K562 (cell line): ENCODE results near the gene SMAD5. TPM values are rescaled to one million over a fixed set of nuclear protein-coding genes. Genes with fewer than 3 reads are reported as not detected.

Source experiments
- ATAC-seq: fragments of 200-7000 bp; cut with Tn5 transposase; 3 replicates; pipeline ENCODE4 v1.9.1; 2020; ENCODE audit warnings: moderate library complexity
- BruUV-seq: library from RNA; stranded (reverse); fragments of 400-500 nt; replicated peaks from 2 replicates; lab custom pipeline; 2021; lab: Mats Ljungman, UMichigan
- CTCF ChIA-PET: fragments of 300-600 bp; formaldehyde crosslinking; extraction: SDS; loops from one replicate; lab custom pipeline; 2021; ENCODE audit warnings: low intra/inter-chr PET ratio; lab: Yijun Ruan, JAX
- POLR2A ChIA-PET: fragments of 300-600, 350-650 bp; sonication (Branson Sonifier 250); formaldehyde crosslinking; extraction: SDS; loops from one replicate; lab custom pipeline; 2021; ENCODE audit warnings: antibody characterized with exemption, inconsistent platforms; lab: Yijun Ruan, JAX
- DNase-seq, 4 experiments: peaks; one replicate each; pipeline versions ENCODE4 v3.0.0 to v3.0.0-alpha.2; 2011 to 2018; ENCODE audit warnings: low spot score in 3 of 4, mixed read lengths in 3 of 4; ENCODE audit errors: extremely low read depth in 1 of 4
- FAIRE-seq: peaks from 2 replicates; lab custom pipeline; 2011; peaks lifted over from hg19 to GRCh38; lab: Jason Lieb, UNC
- H2AFZ ChIP-seq: 2 replicates; pipeline ENCODE4 v1.6.0; 2011; ENCODE audit warnings: low read depth, low read length, control low read depth, inconsistent platforms
- H3K27ac ChIP-seq: fragments of 200-600 bp; 3 replicates; pipeline ENCODE4 v1.8.0; 2011; ENCODE audit warnings: low read depth, mild to moderate bottlenecking, control low read depth, inconsistent platforms, low read length, moderate library complexity, mixed read lengths; ENCODE audit errors: extremely low read depth
- H3K27me3 ChIP-seq, 2 experiments: fragments of 300-600 bp in 1 of 2; 2 replicates in 1 of 2; 3 replicates in 1 of 2; pipeline versions ENCODE4 v1.6.0 to v1.8.0; 2011; ENCODE audit warnings: inconsistent platforms in 2 of 2, low read length in 2 of 2, mild to moderate bottlenecking in 1 of 2, mixed read lengths in 1 of 2, moderate library complexity in 1 of 2; ENCODE audit not compliant: control insufficient read depth in 2 of 2, insufficient read depth in 2 of 2
- H3K36me3 ChIP-seq: fragments of 300-600 bp; 3 replicates; pipeline ENCODE4 v1.8.0; 2011; ENCODE audit warnings: mild to moderate bottlenecking, low read length, inconsistent platforms; ENCODE audit not compliant: control insufficient read depth, insufficient read depth
- H3K4me1 ChIP-seq, 2 experiments: fragments of 200-600 bp in 1 of 2; replicated peaks in 1 of 2; 2 replicates in 1 of 2; 3 replicates in 1 of 2; pipeline versions ENCODE4 v1.5.1 to v1.8.0; 2011; ENCODE audit warnings: inconsistent platforms in 2 of 2, low read length in 2 of 2, mild to moderate bottlenecking in 1 of 2, mixed read lengths in 1 of 2, moderate library complexity in 1 of 2; ENCODE audit not compliant: control insufficient read depth in 2 of 2, insufficient read depth in 2 of 2
- H3K4me2 ChIP-seq: 2 replicates; pipeline ENCODE4 v1.6.1; 2011; ENCODE audit warnings: low read length, control low read depth, inconsistent platforms, mixed read lengths; ENCODE audit not compliant: insufficient read depth
- H3K4me3 ChIP-seq: fragments of 200-600 bp; sonication (generic), shearing (Covaris generic); 2 replicates; pipeline ENCODE4 v1.5.1; 2016; ENCODE audit warnings: control low read depth, inconsistent platforms
- H3K79me2 ChIP-seq: fragments of 200-600 bp; 3 replicates; pipeline ENCODE4 v1.8.0; 2011; ENCODE audit warnings: low read length, inconsistent platforms; ENCODE audit not compliant: control insufficient read depth, insufficient read depth
- H3K9ac ChIP-seq, 2 experiments: 2 replicates each; pipeline versions ENCODE4 v1.6.0 to v1.6.1; 2011; ENCODE audit warnings: low read depth in 2 of 2, low read length in 2 of 2, control low read depth in 1 of 2, inconsistent platforms in 1 of 2, mild to moderate bottlenecking in 1 of 2, mixed read lengths in 1 of 2; ENCODE audit not compliant: insufficient read depth in 1 of 2
- H3K9me1 ChIP-seq: one replicate; pipeline ENCODE4 v1.6.0; 2011; ENCODE audit warnings: inconsistent platforms, mild to moderate bottlenecking, low read length, moderate library complexity; ENCODE audit not compliant: control insufficient read depth, insufficient read depth
- H3K9me3 ChIP-seq: replicated peaks from 2 replicates; pipeline ENCODE4 v1.5.1; 2011; ENCODE audit warnings: low read depth, low read length, inconsistent platforms; ENCODE audit not compliant: control insufficient read depth, insufficient read depth
- H4K20me1 ChIP-seq: replicated peaks from 2 replicates; pipeline ENCODE4 v1.6.1; 2011; ENCODE audit warnings: low read length, inconsistent platforms, mixed read lengths; ENCODE audit not compliant: control insufficient read depth, insufficient read depth
- DNMT1 ChIP-seq: fragments of 450-650 bp; IDR thresholded peaks from 2 replicates; pipeline ENCODE4 v1.6.1; 2016; ENCODE audit warnings: antibody characterized with exemption, mild to moderate bottlenecking
- MCM2 ChIP-seq: fragments of 450-650 bp; IDR thresholded peaks from 2 replicates; pipeline ENCODE4 v1.6.1; 2017; ENCODE audit warnings: low read depth, mild to moderate bottlenecking
- MCM7 ChIP-seq, 2 experiments: fragments of 450-650 bp; IDR thresholded peaks; 2 replicates each; pipeline ENCODE4 v1.6.1; 2016 to 2018
- MTA3 ChIP-seq: fragments of 450-650 bp; formaldehyde crosslinking; IDR thresholded peaks from 2 replicates; pipeline ENCODE4 v1.6.1; 2017; ENCODE audit warnings: mild to moderate bottlenecking, borderline replicate concordance
- MYNN ChIP-seq, 2 experiments: sonication (generic); formaldehyde crosslinking in 1 of 2; IDR thresholded peaks; 2 replicates each; pipeline versions ENCODE4 v1.5.0 to v1.6.1; 2016 to 2020; ENCODE audit warnings: antibody characterized with exemption in 1 of 2, missing genetic modification reagents in 1 of 2
- NFATC3 ChIP-seq: fragments of 450-650 bp; IDR thresholded peaks from 2 replicates; pipeline ENCODE4 v1.6.1; 2017; ENCODE audit warnings: mild to moderate bottlenecking
- POLR2AphosphoS5 ChIP-seq: IDR thresholded peaks from 2 replicates; pipeline ENCODE4 v1.6.1; 2011; ENCODE audit warnings: mild to moderate bottlenecking, low read depth, low read length, moderate library complexity; ENCODE audit not compliant: control insufficient read depth, insufficient read depth
- ZBTB1 ChIP-seq: sonication (generic); formaldehyde crosslinking; IDR thresholded peaks from 2 replicates; pipeline ENCODE4 v1.8.1; 2023; ENCODE audit warnings: missing genetic modification reagents, low read depth, mild to moderate bottlenecking, borderline replicate concordance
- ZFP36 ChIP-seq: fragments of 150-350 bp; IDR thresholded peaks from 2 replicates; pipeline ENCODE4 v1.6.1; 2018; ENCODE audit warnings: low read length, low read depth; ENCODE audit not compliant: partially characterized antibody
- ZNF174 ChIP-seq: fragments of 250-450 bp; sonication (Bioruptor Pico); IDR thresholded peaks from 2 replicates; pipeline ENCODE4 v1.4.0; 2020; ENCODE audit warnings: mild to moderate bottlenecking
- ZSCAN29 ChIP-seq: fragments of 450-650 bp; IDR thresholded peaks from 2 replicates; pipeline ENCODE4 v1.6.1; 2017
- WGBS: fragments of 100-300 bp; shearing (Covaris generic); methylation state at CpG from one replicate; pipeline ENCODE4 v1.1.6; 2016; ENCODE audit warnings: low coverage, mixed read lengths; ENCODE audit not compliant: insufficient coverage; ENCODE audit errors: missing lambda C conversion rate; 5-methylcytosine and 5-hydroxymethylcytosine counted together
- in situ Hi-C: fragments of 300-500 bp; cut with MboI; formaldehyde crosslinking; loops from 4 replicates; pipeline ENCODE4 v1.15.0; 2018; ENCODE audit warnings: inconsistent platforms, mixed read lengths
- intact Hi-C: fragments of 100-400 bp; cut with micrococcal nuclease; formaldehyde crosslinking; loops from 2 replicates; pipeline ENCODE4 v1.14.2; 2022
- polyA plus RNA-seq, 8 experiments: library from polyadenylated mRNA; depleted of rRNA in 4 of 8; stranded (reverse) in 5 of 8; unstranded in 3 of 8; fragments of >200 nt; fragmentation: Nextera tagmentation in 2 of 8; fragmentation: Illumina TruSeq in 1 of 8; extraction: Ambion mirVana in 2 of 8; extraction: Trizol in 1 of 8; gene quantifications; 2 replicates each; pipeline versions ENCODE4 v1.2.1 to v1.2.3, GENCODE V29; 2011 to 2014; ENCODE audit warnings: inconsistent platforms in 1 of 8, missing spikeins in 1 of 8
- total RNA-seq, 7 experiments: library from RNA; depleted of rRNA in 6 of 7; stranded (reverse); fragments of >200 nt in 6 of 7; fragmentation: Illumina TruSeq in 2 of 7; extraction: Trizol in 2 of 7; gene quantifications; 2 replicates each; pipeline versions ENCODE4 v1.2.1 to v1.2.3, GENCODE V29; 2011 to 2021; ENCODE audit warnings: low replicate concordance in 1 of 7
- TF ChIP-seq, protein P1 (sequence below): fragments of 250-450 bp; sonication (Bioruptor Pico); IDR thresholded peaks from 2 replicates; pipeline ENCODE4 v1.4.0; 2020

The SMAD5 gene
- total and polyA plus RNA-seq, 9 of the 15 experiments (the other 6 are each of a cell fraction or from before 2014, with no cell fraction given): 12.4 to 53.9 (median 20.3) TPM

DNA sequence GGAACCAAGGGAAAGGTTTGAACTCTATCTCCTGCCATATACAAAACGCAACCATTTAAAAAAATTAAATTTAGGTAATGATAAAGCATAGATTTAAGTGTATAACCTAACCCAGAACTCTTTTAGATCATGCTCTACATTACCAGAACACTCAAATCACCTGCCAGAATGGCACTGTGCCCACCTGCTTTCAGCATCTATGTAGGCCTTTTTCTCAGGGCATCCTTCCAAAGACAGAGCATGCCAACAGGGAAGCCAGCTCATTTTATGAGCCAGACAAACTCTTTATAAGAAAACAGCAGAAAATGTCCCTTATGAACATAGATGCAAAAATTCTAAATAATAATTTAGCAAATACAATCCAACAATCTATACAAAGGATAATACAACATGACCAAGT, 47.9 kb upstream of the SMAD5 start:
- 23% methylated on average over 1 of the region's 1 CpG for WGBS
- H3K9me1 ChIP-seq: no peaks in the 10 kb centered on the region
- ATAC-seq (no peak), DNase-seq (no peak), FAIRE-seq (no peak)
- H4K20me1 ChIP-seq: no peaks in the 10 kb centered on the region
- H3K36me3 ChIP-seq: no peaks in the 10 kb centered on the region
- CTCF ChIA-PET: no interaction called here
- no peaks in the 10 kb centered on the region for H3K79me2 ChIP-seq
- H3K4me1 ChIP-seq: peaks cover 12 to 35% of the 10 kb centered on the region in 2 experiments
- no peak overlapping the region for H3K9ac ChIP-seq
- H3K4me2 ChIP-seq: no peak overlapping the region
- POLR2A ChIA-PET: no interaction called here
- intact Hi-C loops (loop anchor here (5.0 kb wide), 2 partner anchors 48 to 88 kb away; partner anchors contain the start of gene SMAD5), in situ Hi-C loops (no loop called here)
- H3K27me3 ChIP-seq: peaks cover 0 to 4% of the 10 kb centered on the region in 2 experiments; a peak in 1 of 5 replicates
- no peak overlapping the region for H3K4me3 ChIP-seq
- H3K27ac ChIP-seq: no peak overlapping the region
- H3K9me3 ChIP-seq: no peaks in the 10 kb centered on the region
- no peak overlapping the region for H2AFZ ChIP-seq
- TF ChIP-seq MTA3: no peak
- TF ChIP-seq DNMT1: no peak
- TF ChIP-seq MCM7 (IDR thresholded peaks at IDR 0.05): no peak
- TF ChIP-seq, protein P1, sequence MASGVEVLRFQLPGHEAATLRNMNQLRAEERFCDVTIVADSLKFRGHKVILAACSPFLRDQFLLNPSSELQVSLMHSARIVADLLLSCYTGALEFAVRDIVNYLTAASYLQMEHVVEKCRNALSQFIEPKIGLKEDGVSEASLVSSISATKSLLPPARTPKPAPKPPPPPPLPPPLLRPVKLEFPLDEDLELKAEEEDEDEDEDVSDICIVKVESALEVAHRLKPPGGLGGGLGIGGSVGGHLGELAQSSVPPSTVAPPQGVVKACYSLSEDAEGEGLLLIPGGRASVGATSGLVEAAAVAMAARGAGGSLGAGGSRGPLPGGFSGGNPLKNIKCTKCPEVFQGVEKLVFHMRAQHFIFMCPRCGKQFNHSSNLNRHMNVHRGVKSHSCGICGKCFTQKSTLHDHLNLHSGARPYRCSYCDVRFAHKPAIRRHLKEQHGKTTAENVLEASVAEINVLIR (CRISPR knock-in tag): no peak
- TF ChIP-seq ZBTB1 (CRISPR knock-in tag): no peak
- no peak for TF ChIP-seq ZSCAN29
- no peak for TF ChIP-seq ZNF174
- TF ChIP-seq MYNN (IDR thresholded peaks at IDR 0.05): no peak
- TF ChIP-seq MYNN (CRISPR knock-in tag; IDR thresholded peaks at IDR 0.05): no peak
- no peak for TF ChIP-seq POLR2AphosphoS5
- no peak for TF ChIP-seq MCM2
- TF ChIP-seq ZFP36: no peak
- TF ChIP-seq NFATC3: no peak
- BruUV-seq: no TSS peak
